NT2/D1 (cell line): ENCODE measurements around the gene NFX1.

Source experiments
- SUZ12 ChIP-seq: IDR thresholded peaks from 2 replicates; pipeline ENCODE4 v1.6.1; 2011; ENCODE audit not compliant: insufficient read length, insufficient read depth; ENCODE audit errors: extremely low read depth
- ZNF274 ChIP-seq: IDR thresholded peaks from 2 replicates; pipeline ENCODE4 v1.6.1; 2011; ENCODE audit warnings: mild to moderate bottlenecking, low read depth, low read length

GRCh38 chr9:33318781-33319180, 28.5 kb downstream of the NFX1 start:
- TF ChIP-seq ZNF274 (no peak), SUZ12 (no peak)
